Measurements from ENCODE around the gene SEMA5A.

DNA sequence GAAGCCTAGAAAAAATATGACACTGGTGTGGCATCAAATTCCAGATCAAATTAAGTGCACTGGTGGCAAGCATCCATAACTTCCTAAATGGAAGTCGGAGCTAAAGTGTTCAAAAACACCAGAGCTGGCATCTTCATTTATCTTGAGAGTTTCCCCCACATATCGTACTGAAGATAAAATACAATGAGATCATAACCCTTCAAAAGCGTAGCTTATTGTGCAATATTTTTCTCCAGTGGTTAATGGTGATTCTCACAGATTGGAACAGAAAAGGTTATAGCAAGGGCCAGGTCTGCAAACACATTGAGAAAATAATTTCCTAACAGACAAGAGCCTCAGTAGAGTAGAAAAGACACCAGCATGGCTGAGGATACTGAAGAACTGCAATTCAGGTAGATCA, 147.6 kb downstream of the SEMA5A start:
- TF ChIP-seq GATA3 (IDR thresholded peaks at IDR 0.05; ENCODE audit: low read depth, low read length) (no peak), GATA2 (IDR thresholded peaks at IDR 0.05; ENCODE audit: low read depth, low read length) (no peak)

Measured in SH-SY5Y (cell line).